Measurements from ENCODE around the gene USP30.

Gene USP30

GRCh38 chr12:109085590-109085989 lies 33.2 kb downstream of the USP30 start:
- TF ChIP-seq, protein P1, sequence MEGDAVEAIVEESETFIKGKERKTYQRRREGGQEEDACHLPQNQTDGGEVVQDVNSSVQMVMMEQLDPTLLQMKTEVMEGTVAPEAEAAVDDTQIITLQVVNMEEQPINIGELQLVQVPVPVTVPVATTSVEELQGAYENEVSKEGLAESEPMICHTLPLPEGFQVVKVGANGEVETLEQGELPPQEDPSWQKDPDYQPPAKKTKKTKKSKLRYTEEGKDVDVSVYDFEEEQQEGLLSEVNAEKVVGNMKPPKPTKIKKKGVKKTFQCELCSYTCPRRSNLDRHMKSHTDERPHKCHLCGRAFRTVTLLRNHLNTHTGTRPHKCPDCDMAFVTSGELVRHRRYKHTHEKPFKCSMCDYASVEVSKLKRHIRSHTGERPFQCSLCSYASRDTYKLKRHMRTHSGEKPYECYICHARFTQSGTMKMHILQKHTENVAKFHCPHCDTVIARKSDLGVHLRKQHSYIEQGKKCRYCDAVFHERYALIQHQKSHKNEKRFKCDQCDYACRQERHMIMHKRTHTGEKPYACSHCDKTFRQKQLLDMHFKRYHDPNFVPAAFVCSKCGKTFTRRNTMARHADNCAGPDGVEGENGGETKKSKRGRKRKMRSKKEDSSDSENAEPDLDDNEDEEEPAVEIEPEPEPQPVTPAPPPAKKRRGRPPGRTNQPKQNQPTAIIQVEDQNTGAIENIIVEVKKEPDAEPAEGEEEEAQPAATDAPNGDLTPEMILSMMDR (IDR thresholded peaks at IDR 0.05; ENCODE audit: insufficient read depth, low read depth, low read length, missing control alignments), result no peak

GRCh38 chr12:109087250-109087649 lies 34.9 kb downstream of the USP30 start:
- no peak for DNase-seq (ENCODE audit: low read depth)
- TF ChIP-seq, protein P1 (IDR thresholded peaks at IDR 0.05; ENCODE audit: insufficient read depth, low read depth, low read length, missing control alignments), result no peak
- H3K4me3 ChIP-seq (ENCODE audit: low read depth, low read length), result no peak overlapping the region

More at GRCh38 chr12:109085590-109085989, 33.2 kb downstream of the USP30 start:
- H3K4me3 ChIP-seq (ENCODE audit: low read depth, low read length), result no peak overlapping the region
- DNase-seq (ENCODE audit: low read depth), result no peak

DNA sequence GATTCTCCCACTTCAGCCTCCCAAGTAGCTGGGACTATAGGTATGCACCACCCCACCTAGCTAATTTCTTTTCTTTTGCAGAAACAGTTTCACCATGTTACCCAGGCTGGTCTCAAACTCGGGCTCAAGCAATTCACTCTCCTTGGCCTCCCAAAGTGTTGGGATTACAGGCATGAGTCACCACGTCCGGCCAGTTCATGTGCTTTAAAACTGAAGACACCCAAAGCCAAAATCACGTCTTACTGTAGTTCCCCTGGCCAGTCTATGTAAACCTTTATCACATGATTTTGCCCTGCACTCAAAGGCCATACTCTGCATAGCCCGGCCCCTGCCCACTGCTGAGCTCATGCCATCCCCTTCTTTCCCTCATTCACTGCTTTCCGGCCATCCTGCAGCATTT lies 36.4 kb downstream of the USP30 start:
- no peak overlapping the region for H3K4me3 ChIP-seq (ENCODE audit: low read depth, low read length)
- TF ChIP-seq, protein P1 (IDR thresholded peaks at IDR 0.05; ENCODE audit: insufficient read depth, low read depth, low read length, missing control alignments), result no peak
- no peak for DNase-seq (ENCODE audit: low read depth)

- H3K4me3 ChIP-seq (ENCODE audit: low read depth, low read length), result no peak overlapping the region
- TF ChIP-seq, protein P1 (IDR thresholded peaks at IDR 0.05; ENCODE audit: insufficient read depth, low read depth, low read length, missing control alignments), result no peak
- no peak for DNase-seq (ENCODE audit: low read depth)
These were observed 37.3 kb downstream of the USP30 start for GRCh38 chr12:109089683-109090082.

GRCh38 chr12:109092497-109093021 lies 40.2 kb downstream of the USP30 start:
- peak overlapping the region; percentile 76 for H3K4me3 ChIP-seq (ENCODE audit: low read depth, low read length)
- TF ChIP-seq, protein P1 (IDR thresholded peaks at IDR 0.05; ENCODE audit: insufficient read depth, low read depth, low read length, missing control alignments), result no peak
- no peak for DNase-seq (ENCODE audit: low read depth)

DNA sequence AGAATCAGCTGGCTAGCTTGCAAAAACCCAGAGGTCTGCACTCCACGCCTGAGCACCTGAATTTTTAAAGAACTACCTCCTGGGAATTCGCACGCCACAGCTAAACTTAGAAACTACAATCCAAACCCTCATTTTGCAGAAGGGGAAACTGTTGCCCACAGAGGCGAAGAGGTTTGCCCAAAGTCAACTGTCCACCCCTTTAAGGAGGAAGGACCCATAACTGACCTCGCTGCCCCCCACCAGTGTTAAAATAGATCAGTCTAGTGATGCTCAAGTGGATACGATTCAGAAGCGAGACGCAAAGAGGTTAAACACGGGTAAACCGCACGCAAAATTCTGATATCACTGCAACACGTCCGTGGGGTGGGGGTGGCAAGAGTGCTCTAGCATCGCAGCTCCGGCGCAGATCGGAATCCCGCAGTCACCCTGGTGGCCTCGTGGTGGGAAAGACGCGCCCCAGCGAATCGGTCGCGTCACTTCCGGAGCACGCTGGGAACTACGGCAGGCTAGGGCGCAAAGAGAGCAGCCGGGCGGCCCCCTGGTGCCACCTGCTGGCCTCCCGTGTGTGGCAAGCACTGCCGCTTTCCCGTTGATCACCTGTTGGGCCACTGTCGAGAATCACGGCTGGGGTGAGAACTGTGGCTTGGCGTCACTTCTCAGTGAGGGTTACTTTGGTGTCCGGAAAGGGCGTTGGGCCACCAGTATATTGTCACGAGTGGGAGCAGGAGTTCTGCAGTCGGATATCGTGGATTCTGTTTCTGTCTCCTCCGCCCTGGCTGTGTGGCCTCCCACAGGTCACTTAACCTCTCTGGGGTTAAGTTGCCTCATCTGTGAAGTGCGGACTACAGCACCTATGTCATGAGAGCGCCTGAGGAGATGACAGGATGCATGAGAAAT lies 40.9 kb downstream of the USP30 start, which contains the start of gene ALKBH2:
ALKBH2 (minus strand) TSS at position 451 of the 897 bp plus-strand sequence. CDS start 686 bp downstream, outside the sequence.
- peak; percentile 96 for DNase-seq (ENCODE audit: low read depth)
- TF ChIP-seq, protein P1 (IDR thresholded peaks at IDR 0.05; ENCODE audit: insufficient read depth, low read depth, low read length, missing control alignments), result peak; percentile 99
- H3K4me3 ChIP-seq (ENCODE audit: low read depth, low read length), result peak within 1 kb of the TSS; percentile 76
